ENCODE results near the gene PCTP. TPM values are rescaled to one million over a fixed set of nuclear protein-coding genes. Genes with fewer than 3 reads are reported as not detected.

Gene PCTP
- total and polyA plus RNA-seq, 2 experiments from 2014 or later = 23.4 to 28.5 TPM

- H3K27ac ChIP-seq = no peak overlapping the region
- H3K4me3 ChIP-seq = no peak overlapping the region
- no peaks in the 10 kb centered on the region for H3K36me3 ChIP-seq
- H3K4me1 ChIP-seq (ENCODE audit: low read depth) = no peaks in the 10 kb centered on the region
- no peaks in the 10 kb centered on the region for H3K9me3 ChIP-seq (ENCODE audit: low read depth)
- H3K27me3 ChIP-seq = no peaks in the 10 kb centered on the region
- no peak for DNase-seq (ENCODE audit: low read depth in 1 of 2, low spot score in 1 of 2)
- TF ChIP-seq CTCF (IDR thresholded peaks at IDR 0.05; ENCODE audit: low read depth, low read length) = no peak
These were observed 71.2 kb downstream of the PCTP start for GRCh38 chr17:55822028-55822427.

- Histone ChIP-seq H3K4me1 (ENCODE audit: low read depth) (no peaks in the 10 kb centered on the region), H3K9me3 (ENCODE audit: low read depth) (no peaks in the 10 kb centered on the region), H3K4me3 (no peak overlapping the region), H3K27ac (no peak overlapping the region), H3K36me3 (no peaks in the 10 kb centered on the region), H3K27me3 (no peaks in the 10 kb centered on the region)
- TF ChIP-seq CTCF (IDR thresholded peaks at IDR 0.05; ENCODE audit: low read depth, low read length) = no peak
- no peak for DNase-seq (ENCODE audit: low read depth in 1 of 2, low spot score in 1 of 2)
These were observed 74.4 kb downstream of the PCTP start for GRCh38 chr17:55825213-55825612.

Other genes with a start within 250 kb of the PCTP start
- gene SMIM36, start 239.6 kb upstream of the PCTP start, total RNA-seq = not detected in 2 replicates
- not detected in 2 replicates for gene SMIM36, start 239.6 kb upstream of the PCTP start, polyA plus RNA-seq
- 0.39 and 0.85 TPM in 2 replicates for gene TMEM100, start 28.2 kb upstream of the PCTP start, total RNA-seq
- gene TMEM100, start 28.2 kb upstream of the PCTP start, polyA plus RNA-seq = 1.2 TPM in 1 of 2 replicates, not detected in the other